ENCODE measurements around the gene CENPX. TPM values are rescaled to one million over a fixed set of nuclear protein-coding genes. Genes with fewer than 3 reads are reported as not detected.
A peak's percentile ranks its signal among the peaks of the same experiment; 100 is the strongest.

The CENPX gene
- 10 to 100 TPM; 42.9 to 77.7 TPM for total RNA-seq
- 10 to 100 TPM; 44.1 to 61.8 (median 49.8) TPM for polyA plus RNA-seq (ENCODE audit: insufficient read length in 6 of 6)
- long read RNA-seq, donor 1, transcript CENPX-202 (5 exons, 805 nt): minor isoform, 34 of 100 reads
- long read RNA-seq, donor 1, transcript CENPX-206 (4 exons, 710 nt): minor isoform, 5 of 100 reads
- long read RNA-seq, donor 1, transcript CENPX-201 (4 exons, 751 nt): major isoform, 45 of 100 reads
- long read RNA-seq, donor 1, partial matches to known transcripts: 6 of 100 reads
- long read RNA-seq, donor 1, other reads (novel, unspliced or antisense): 0 of 100 reads
- long read RNA-seq, donor 2, transcript CENPX-202 (5 exons, 805 nt): minor isoform, 23 of 78 reads
- long read RNA-seq, donor 2, transcript CENPX-201 (4 exons, 751 nt): major isoform, 28 of 78 reads
- long read RNA-seq, donor 2, partial matches to known transcripts: 13 of 78 reads
- long read RNA-seq, donor 2, other reads (novel, unspliced or antisense): 5 of 78 reads
- long read RNA-seq, donor 3, transcript CENPX-202 (5 exons, 805 nt): major isoform, 32 of 80 reads
- long read RNA-seq, donor 3, transcript CENPX-210 (5 exons, 730 nt): minor isoform, 6 of 80 reads
- long read RNA-seq, donor 3, transcript CENPX-201 (4 exons, 751 nt): major isoform, 32 of 80 reads
- long read RNA-seq, donor 3, partial matches to known transcripts: 0 of 80 reads
- long read RNA-seq, donor 3, other reads (novel, unspliced or antisense): 0 of 80 reads
- long read RNA-seq, donor 4, transcript CENPX-210 (5 exons, 730 nt): minor isoform, 6 of 65 reads
- long read RNA-seq, donor 4, transcript CENPX-201 (4 exons, 751 nt): major isoform, 27 of 65 reads
- long read RNA-seq, donor 4, transcript CENPX-202 (5 exons, 805 nt): minor isoform, 17 of 65 reads
- long read RNA-seq, donor 4, partial matches to known transcripts: 7 of 65 reads
- long read RNA-seq, donor 4, other reads (novel, unspliced or antisense): 2 of 65 reads
- long read RNA-seq, donor 5, transcript CENPX-210 (5 exons, 730 nt): minor isoform, 5 of 80 reads
- long read RNA-seq, donor 5, transcript CENPX-202 (5 exons, 805 nt): major isoform, 44 of 80 reads
- long read RNA-seq, donor 5, transcript CENPX-201 (4 exons, 751 nt): minor isoform, 22 of 80 reads
- long read RNA-seq, donor 5, partial matches to known transcripts: 0 of 80 reads
- long read RNA-seq, donor 5, other reads (novel, unspliced or antisense): 0 of 80 reads
- long read RNA-seq, donor 6, transcript CENPX-210 (5 exons, 730 nt): minor isoform, 5 of 77 reads
- long read RNA-seq, donor 6, transcript CENPX-202 (5 exons, 805 nt): minor isoform, 30 of 77 reads
- long read RNA-seq, donor 6, transcript CENPX-201 (4 exons, 751 nt): major isoform, 33 of 77 reads
- long read RNA-seq, donor 6, transcript CENPX-206 (4 exons, 710 nt): minor isoform, 5 of 77 reads
- long read RNA-seq, donor 6, partial matches to known transcripts: 0 of 77 reads
- long read RNA-seq, donor 6, other reads (novel, unspliced or antisense): 0 of 77 reads
- long read RNA-seq, donor 7, transcript CENPX-202 (5 exons, 805 nt): minor isoform, 26 of 76 reads
- long read RNA-seq, donor 7, transcript CENPX-201 (4 exons, 751 nt): major isoform, 29 of 76 reads
- long read RNA-seq, donor 7, partial matches to known transcripts: 0 of 76 reads
- long read RNA-seq, donor 7, other reads (novel, unspliced or antisense): 8 of 76 reads
- long read RNA-seq, donor 8, transcript CENPX-201 (4 exons, 751 nt): major isoform, 28 of 66 reads
- long read RNA-seq, donor 8, transcript CENPX-202 (5 exons, 805 nt): minor isoform, 27 of 66 reads
- long read RNA-seq, donor 8, partial matches to known transcripts: 0 of 66 reads
- long read RNA-seq, donor 8, other reads (novel, unspliced or antisense): 0 of 66 reads
- long read RNA-seq, donor 9, partial matches to known transcripts: 0 of 1 reads
- long read RNA-seq, donor 9, other reads (novel, unspliced or antisense): 0 of 1 reads
- long read RNA-seq, donor 10, transcript CENPX-208 (5 exons, 799 nt): minor isoform, 8 of 172 reads
- long read RNA-seq, donor 10, transcript CENPX-201 (4 exons, 751 nt): minor isoform, 60 of 172 reads
- long read RNA-seq, donor 10, transcript CENPX-210 (5 exons, 730 nt): minor isoform, 8 of 172 reads
- long read RNA-seq, donor 10, transcript CENPX-202 (5 exons, 805 nt): major isoform, 66 of 172 reads
- long read RNA-seq, donor 10, partial matches to known transcripts: 13 of 172 reads
- long read RNA-seq, donor 10, other reads (novel, unspliced or antisense): 1 of 172 reads
- long read RNA-seq, donor 11: 0 reads
- long read RNA-seq, donor 12, transcript CENPX-201 (4 exons, 751 nt): major isoform, 24 of 53 reads
- long read RNA-seq, donor 12, transcript CENPX-202 (5 exons, 805 nt): minor isoform, 21 of 53 reads
- long read RNA-seq, donor 12, partial matches to known transcripts: 0 of 53 reads
- long read RNA-seq, donor 12, other reads (novel, unspliced or antisense): 0 of 53 reads

DNA sequence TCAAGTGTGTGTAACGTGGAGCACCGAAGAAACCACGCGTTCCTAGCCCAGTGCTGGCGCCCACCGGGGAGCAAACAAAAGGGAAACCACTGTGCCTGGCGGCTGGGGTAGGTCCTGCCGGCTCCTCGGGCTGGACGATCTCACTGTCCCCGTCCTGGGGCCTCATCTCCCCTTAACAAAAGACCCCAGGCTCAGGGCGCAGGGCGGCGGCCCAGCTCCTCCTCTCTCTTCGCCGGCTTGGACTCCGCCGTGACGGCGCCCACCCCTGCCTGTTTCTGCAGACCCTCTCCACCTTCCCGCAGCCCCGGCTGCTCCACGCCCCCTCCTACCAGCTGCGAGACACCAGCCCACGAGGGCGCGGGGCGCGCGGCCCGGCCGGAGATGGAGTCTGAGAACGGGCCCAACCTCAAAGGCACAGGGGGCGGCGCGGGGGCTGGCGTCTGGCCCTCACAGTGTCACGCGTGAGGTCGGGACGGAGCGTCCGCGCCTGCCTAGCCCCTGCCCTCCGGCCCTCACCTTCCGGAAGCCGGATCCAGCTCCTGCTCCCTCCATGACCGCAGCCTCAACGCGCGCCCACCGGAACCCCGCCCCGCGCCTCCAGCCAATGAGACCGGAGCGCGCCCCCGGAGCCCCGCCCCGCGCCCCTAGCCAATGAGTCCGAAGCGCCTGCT lies at the start of gene CENPX:
CENPX (minus strand) TSS at position 569 of the 671 bp plus-strand sequence; CDS start at position 552, 17 bp downstream.
- H3K36me3 ChIP-seq: peaks cover 0 to 13% of the 10 kb centered on the region in 2 donors
- DNase-seq (no peak), ATAC-seq (no peak)
- TF ChIP-seq, protein P1, sequence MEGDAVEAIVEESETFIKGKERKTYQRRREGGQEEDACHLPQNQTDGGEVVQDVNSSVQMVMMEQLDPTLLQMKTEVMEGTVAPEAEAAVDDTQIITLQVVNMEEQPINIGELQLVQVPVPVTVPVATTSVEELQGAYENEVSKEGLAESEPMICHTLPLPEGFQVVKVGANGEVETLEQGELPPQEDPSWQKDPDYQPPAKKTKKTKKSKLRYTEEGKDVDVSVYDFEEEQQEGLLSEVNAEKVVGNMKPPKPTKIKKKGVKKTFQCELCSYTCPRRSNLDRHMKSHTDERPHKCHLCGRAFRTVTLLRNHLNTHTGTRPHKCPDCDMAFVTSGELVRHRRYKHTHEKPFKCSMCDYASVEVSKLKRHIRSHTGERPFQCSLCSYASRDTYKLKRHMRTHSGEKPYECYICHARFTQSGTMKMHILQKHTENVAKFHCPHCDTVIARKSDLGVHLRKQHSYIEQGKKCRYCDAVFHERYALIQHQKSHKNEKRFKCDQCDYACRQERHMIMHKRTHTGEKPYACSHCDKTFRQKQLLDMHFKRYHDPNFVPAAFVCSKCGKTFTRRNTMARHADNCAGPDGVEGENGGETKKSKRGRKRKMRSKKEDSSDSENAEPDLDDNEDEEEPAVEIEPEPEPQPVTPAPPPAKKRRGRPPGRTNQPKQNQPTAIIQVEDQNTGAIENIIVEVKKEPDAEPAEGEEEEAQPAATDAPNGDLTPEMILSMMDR (IDR thresholded peaks at IDR 0.05): no peak
- peak within 1 kb of the TSS; percentile 19 to 80 for H3K27ac ChIP-seq
- intact Hi-C loops (cut with DNase I): no loop called here
- H3K9me3 ChIP-seq: no peaks in the 10 kb centered on the region
- H3K4me1 ChIP-seq: peaks cover 25 to 39% of the 10 kb centered on the region in 2 donors
- no peaks in the 10 kb centered on the region for H3K27me3 ChIP-seq
- peak within 1 kb of the TSS; percentile 98 to 99 for H3K4me3 ChIP-seq

DNA sequence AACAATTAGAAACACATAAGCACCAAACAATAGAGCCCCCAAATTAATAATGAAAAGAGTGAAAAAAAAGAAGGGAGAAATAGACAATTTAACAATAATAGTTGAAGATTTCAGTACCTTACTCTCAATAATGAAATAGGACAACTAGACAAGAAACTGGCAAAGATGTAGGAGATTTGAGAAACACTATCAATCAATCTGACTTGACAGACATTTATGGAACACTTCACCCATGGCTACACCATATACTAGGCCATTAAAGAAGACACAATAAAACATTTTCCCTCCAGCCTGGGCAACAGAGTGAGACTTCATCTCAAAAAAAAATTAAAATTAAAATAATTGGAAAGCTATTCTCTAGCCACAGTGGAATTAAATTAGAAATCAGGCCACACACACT lies 47.9 kb upstream of the CENPX start:
- no peaks in the 10 kb centered on the region for H3K36me3 ChIP-seq
- intact Hi-C loops (cut with DNase I): no loop called here
- no peak for DNase-seq
- no peak overlapping the region for H3K27ac ChIP-seq
- peaks cover 6 to 9% of the 10 kb centered on the region in 2 donors for H3K4me1 ChIP-seq
- TF ChIP-seq, protein P1 (IDR thresholded peaks at IDR 0.05): no peak
- no peaks in the 10 kb centered on the region for H3K9me3 ChIP-seq
- no peak for ATAC-seq
- H3K27me3 ChIP-seq: no peaks in the 10 kb centered on the region
- no peak overlapping the region for H3K4me3 ChIP-seq

DNA sequence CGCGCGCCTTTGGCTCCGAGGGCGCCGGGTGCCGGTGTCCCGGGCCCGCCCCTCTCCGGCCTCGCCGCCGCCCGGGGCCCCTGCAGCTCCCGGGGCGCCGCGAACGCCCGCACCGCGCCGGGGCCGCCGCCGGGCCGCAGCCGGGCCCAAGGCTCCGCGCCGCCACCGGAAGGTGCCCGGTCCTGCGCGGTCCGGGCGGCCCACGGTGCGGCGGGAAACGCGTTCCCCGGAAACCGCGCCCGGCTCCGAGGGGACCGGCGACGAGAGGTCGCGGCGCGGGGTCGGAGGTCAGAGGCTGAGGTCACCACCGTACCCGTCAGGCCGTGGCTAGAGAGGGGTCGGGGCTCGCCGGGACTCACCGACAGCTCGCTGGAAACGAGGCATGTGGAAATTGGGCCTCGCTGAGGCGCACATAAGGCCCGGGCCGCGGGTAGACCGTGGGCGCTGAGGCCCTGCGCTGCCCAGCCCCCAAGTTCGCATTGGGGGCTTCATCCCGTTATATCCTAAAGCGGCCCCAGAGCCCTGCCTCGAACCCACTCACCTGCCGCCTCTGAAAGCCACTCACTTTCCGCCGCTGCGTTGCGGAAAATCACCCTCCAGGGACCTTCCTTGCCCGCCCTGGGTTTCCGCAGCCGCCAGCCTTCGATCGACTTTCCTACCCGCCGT lies 43.1 kb upstream of the CENPX start, which contains the start of gene DUS1L:
DUS1L (minus strand) TSS at position 167 of the 666 bp plus-strand sequence. CDS start 745 bp downstream, outside the sequence.
- TF ChIP-seq, protein P1 (IDR thresholded peaks at IDR 0.05): no peak
- no peaks in the 10 kb centered on the region for H3K9me3 ChIP-seq
- peaks cover 18 to 28% of the 10 kb centered on the region in 2 donors for H3K4me1 ChIP-seq
- peaks cover 0 to 29% of the 10 kb centered on the region in 2 donors for H3K36me3 ChIP-seq
- peak within 1 kb of the TSS; percentile 76 to 91 for H3K4me3 ChIP-seq
- H3K27me3 ChIP-seq: no peaks in the 10 kb centered on the region
- peak; percentile 48 to 90 (median 57) for DNase-seq
- ATAC-seq: peak; percentile 90
- peak within 1 kb of the TSS; percentile 66 to 83 for H3K27ac ChIP-seq
- intact Hi-C loops (cut with DNase I): no loop called here

Measured in left lung (tissue), 14 donors.